Heart right ventricle (tissue), 16 donors: ENCODE results near the gene CYFIP1. TPM values are rescaled to one million over a fixed set of nuclear protein-coding genes. Genes with fewer than 3 reads are reported as not detected.

Experiments
- ATAC-seq, 8 donors: fragments of 200-7000 bp; cut with Tn5 transposase; one replicate each; pipeline ENCODE4 v1.9.1; 2020; ENCODE audit warnings: mild to moderate bottlenecking in 8 of 8, moderate library complexity in 8 of 8, moderate number of reproducible peaks in 1 of 8
- DNase-seq, 2 donors: peaks; one replicate each; pipeline ENCODE4 v3.0.0-alpha.2; 2020
- H3K27ac ChIP-seq, 10 donors: fragments of 200-600 bp; sonication (generic) in 2 of 10; one replicate each; pipeline versions ENCODE4 v1.5.0 to v1.8.0; 2020 to 2022; ENCODE audit warnings: mild to moderate bottlenecking in 3 of 10
- H3K27me3 ChIP-seq, 7 donors: fragments of 200-600 bp; one replicate each; pipeline ENCODE4 v1.8.0; 2021 to 2022; ENCODE audit warnings: mild to moderate bottlenecking in 2 of 7
- H3K36me3 ChIP-seq, 9 donors: fragments of 200-600 bp; sonication (generic) in 1 of 9; one replicate each; pipeline versions ENCODE4 v1.5.0 to v1.8.0; 2020 to 2022; ENCODE audit warnings: mild to moderate bottlenecking in 2 of 9
- H3K4me1 ChIP-seq, 9 donors: fragments of 200-600 bp; sonication (generic) in 1 of 9; one replicate each; pipeline versions ENCODE4 v1.5.0 to v1.8.0; 2020 to 2022; ENCODE audit warnings: mild to moderate bottlenecking in 4 of 9
- H3K4me3 ChIP-seq, 10 donors: fragments of 200-600 bp; sonication (generic) in 2 of 10; one replicate each; pipeline versions ENCODE4 v1.5.0 to v1.8.0; 2020 to 2022; ENCODE audit warnings: mild to moderate bottlenecking in 7 of 10, moderate library complexity in 2 of 10
- H3K9me3 ChIP-seq, 11 donors: fragments of 200-600 bp in 10 of 11; sonication (generic) in 2 of 11; one replicate each; pipeline versions ENCODE4 v1.5.0 to v1.8.0; 2013 to 2022; ENCODE audit warnings: mild to moderate bottlenecking in 2 of 11, control low read depth in 1 of 11, moderate library complexity in 1 of 11
- WGBS, 2 donors: extraction: QIAGEN DNeasy Blood & Tissue Kit; methylation state at CpG; one replicate each; pipeline ENCODE4 v1.1.7; 2013; ENCODE audit warnings: inconsistent platforms in 1 of 2; 5-methylcytosine and 5-hydroxymethylcytosine counted together
- intact Hi-C, 10 donors: fragments of 100-400 bp; cut with DNase I; formaldehyde crosslinking; loops; one replicate each; pipeline versions ENCODE4 v1.11.1 to v1.14.2; 2022
- polyA plus RNA-seq, 2 donors: library from polyadenylated mRNA; stranded (reverse); fragments of 200-250 nt; gene quantifications; one replicate each; pipeline ENCODE4 v1.2.3, GENCODE V29; 2013
- total RNA-seq, 10 donors: library from RNA; stranded (reverse); fragmentation: NEBNext Ultra II Directional in 3 of 10; extraction: Animal tissue kit (Norgen Biotek cat#: 25700) in 3 of 10; gene quantifications; one replicate each; pipeline versions ENCODE4 v1.2.1 to v1.2.4, GENCODE V29; 2021 to 2023
- TF ChIP-seq, protein P1 (sequence below), 9 donors: fragments of 200-600 bp; sonication (generic) in 2 of 9; IDR thresholded peaks; one replicate each; pipeline versions ENCODE4 v1.5.0 to v1.8.0; 2021 to 2022; ENCODE audit warnings: antibody characterized with exemption in 9 of 9, mild to moderate bottlenecking in 5 of 9, moderate library complexity in 1 of 9
- donor health status: Arrhythmogenic right ventricular cardiomyopathy.
- donor health status: ischemic (EF 13 %, LVEDD 7.1; RV severe dilation, severe dysfunction).
- donor health status: healthy with polysubstance abuse.
- donor health status: DM: no; HTN: yes; CAD: no.
- donor health status: DM: no; HTN: no; CAD: no.
- donor health status: ischemic (EF 25% LVEDD 6.9; RV normal size, moderate dysfunction).
- donor health status: ischemic (EF 25% LVEDD 5.7; RV mildly dilated, moderate dysfunction).
- donor health status: healthy.
- donor health status: DM: yes; HTN: yes; CAD: no.
- donor health status: Ischemic cardiomyopathy.
- donor health status: ischemic (EF 35%, LVEDD 5.7; RV mildly dilated, moderate dysfunction).
- donor health status: nonischemic (EF 11% LVEDD 7.7; RV severe dilation, severe dysfunction).
- donor health status: DM: yes; HTN: yes; CAD: no.
- donor health status: PGD.
- donor health status: ischemic (EF 29% LVEDD 5.4; RV normal size, mild dysfunction).
- donor health status: nonischemic (EF 23%, LVEDD 6.1; RV moderate dilation, normal function).

CYFIP1 gene
- total and polyA plus RNA-seq, 12 donors = 12.4 to 56.6 (median 27.1) TPM

GRCh38 chr15:22888120-22888859 lies 91.9 kb downstream of the CYFIP1 start:
- H3K27ac ChIP-seq = peak overlapping the region in 1 of 10 donors; percentile 0
- TF ChIP-seq, protein P1, sequence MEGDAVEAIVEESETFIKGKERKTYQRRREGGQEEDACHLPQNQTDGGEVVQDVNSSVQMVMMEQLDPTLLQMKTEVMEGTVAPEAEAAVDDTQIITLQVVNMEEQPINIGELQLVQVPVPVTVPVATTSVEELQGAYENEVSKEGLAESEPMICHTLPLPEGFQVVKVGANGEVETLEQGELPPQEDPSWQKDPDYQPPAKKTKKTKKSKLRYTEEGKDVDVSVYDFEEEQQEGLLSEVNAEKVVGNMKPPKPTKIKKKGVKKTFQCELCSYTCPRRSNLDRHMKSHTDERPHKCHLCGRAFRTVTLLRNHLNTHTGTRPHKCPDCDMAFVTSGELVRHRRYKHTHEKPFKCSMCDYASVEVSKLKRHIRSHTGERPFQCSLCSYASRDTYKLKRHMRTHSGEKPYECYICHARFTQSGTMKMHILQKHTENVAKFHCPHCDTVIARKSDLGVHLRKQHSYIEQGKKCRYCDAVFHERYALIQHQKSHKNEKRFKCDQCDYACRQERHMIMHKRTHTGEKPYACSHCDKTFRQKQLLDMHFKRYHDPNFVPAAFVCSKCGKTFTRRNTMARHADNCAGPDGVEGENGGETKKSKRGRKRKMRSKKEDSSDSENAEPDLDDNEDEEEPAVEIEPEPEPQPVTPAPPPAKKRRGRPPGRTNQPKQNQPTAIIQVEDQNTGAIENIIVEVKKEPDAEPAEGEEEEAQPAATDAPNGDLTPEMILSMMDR (IDR thresholded peaks at IDR 0.05) = no peak
- ATAC-seq (peak in 7 of 8 donors; percentile 59 to 76 (median 63)), DNase-seq (no peak)
- no peaks in the 10 kb centered on the region for H3K9me3 ChIP-seq
- peaks cover 0 to 93% (median 19%) of the 10 kb centered on the region in 9 donors for H3K36me3 ChIP-seq
- H3K4me1 ChIP-seq = peaks cover 0 to 11% (median 0%) of the 10 kb centered on the region in 9 donors
- WGBS, 2 donors = 86 to 89% methylated on average over 9 of the region's 9 CpGs
- no peaks in the 10 kb centered on the region for H3K27me3 ChIP-seq
- intact Hi-C loops = loop anchor here in 1 of 10 donors (10.0 kb wide), 1 partner anchor 57 kb away; no protein-coding TSS in a partner anchor
- no peak overlapping the region for H3K4me3 ChIP-seq

- peak in 1 of 2 donors; percentile 30 for DNase-seq
Measured at GRCh38 chr15:22887157-22887951, 92.8 kb downstream of the CYFIP1 start.

DNA sequence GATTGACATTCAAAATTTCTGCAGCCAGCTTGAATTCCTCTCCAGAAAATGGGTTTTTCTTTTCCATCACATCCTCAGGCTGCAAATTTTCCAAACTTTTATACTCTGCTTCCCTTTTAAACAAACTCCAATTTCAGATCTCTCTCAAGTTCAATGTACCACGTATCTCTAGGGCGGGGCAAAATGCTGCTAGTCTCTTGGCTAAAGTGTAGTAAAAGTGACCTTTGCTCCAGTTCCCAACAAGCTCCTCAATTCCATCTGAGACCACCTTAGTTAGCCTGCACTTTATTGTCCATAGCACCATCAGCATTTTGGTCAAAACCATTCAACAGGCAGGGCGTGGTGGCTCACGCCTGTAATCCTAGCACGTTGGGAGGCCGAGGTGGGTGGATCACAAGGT lies 95.0 kb downstream of the CYFIP1 start:
- no peaks in the 10 kb centered on the region for H3K9me3 ChIP-seq
- intact Hi-C loops = loop anchor here in 1 of 10 donors (10.0 kb wide), 1 partner anchor 60 kb away; no protein-coding TSS in a partner anchor
- H3K36me3 ChIP-seq = peaks cover 0 to 94% (median 26%) of the 10 kb centered on the region in 9 donors
- 96 to 97% methylated on average over 6 of the region's 6 CpGs for WGBS, 2 donors
- H3K4me1 ChIP-seq = peaks cover 0 to 11% (median 0%) of the 10 kb centered on the region in 9 donors
- TF ChIP-seq, protein P1 (IDR thresholded peaks at IDR 0.05) = no peak
- no peak overlapping the region for H3K27ac ChIP-seq
- DNase-seq (no peak), ATAC-seq (no peak)
- H3K27me3 ChIP-seq = no peaks in the 10 kb centered on the region
- no peak overlapping the region for H3K4me3 ChIP-seq

More at GRCh38 chr15:22887157-22887951, 92.8 kb downstream of the CYFIP1 start:
- Histone ChIP-seq H3K4me1 (peaks cover 0 to 11% (median 0%) of the 10 kb centered on the region in 9 donors), H3K36me3 (peaks cover 0 to 93% (median 15%) of the 10 kb centered on the region in 9 donors), H3K27ac (no peak overlapping the region), H3K9me3 (no peaks in the 10 kb centered on the region), H3K27me3 (no peaks in the 10 kb centered on the region), H3K4me3 (no peak overlapping the region)
- intact Hi-C loops = loop anchor here in 1 of 10 donors (10.0 kb wide), 1 partner anchor 57 kb away; no protein-coding TSS in a partner anchor
- peak in 6 of 8 donors; percentile 20 to 54 (median 40) for ATAC-seq
- TF ChIP-seq, protein P1 (IDR thresholded peaks at IDR 0.05) = no peak
- WGBS, 2 donors = 69 to 75% methylated on average over 14 of the region's 14 CpGs

- 67 to 76% methylated on average over 1 of the region's 1 CpG for WGBS, 2 donors
- ATAC-seq = no peak
- no peaks in the 10 kb centered on the region for H3K9me3 ChIP-seq
- no peak overlapping the region for H3K27ac ChIP-seq
- intact Hi-C loops = loop anchor here in 1 of 10 donors (10.0 kb wide), 1 partner anchor 60 kb away; no protein-coding TSS in a partner anchor
- no peak overlapping the region for H3K4me3 ChIP-seq
- H3K4me1 ChIP-seq = peaks cover 0 to 11% (median 0%) of the 10 kb centered on the region in 9 donors
- no peaks in the 10 kb centered on the region for H3K27me3 ChIP-seq
- peaks cover 0 to 94% (median 28%) of the 10 kb centered on the region in 9 donors for H3K36me3 ChIP-seq
- no peak for DNase-seq
- TF ChIP-seq, protein P1 (IDR thresholded peaks at IDR 0.05) = peak in 2 of 9 donors; percentile 17 to 28
Measured at GRCh38 chr15:22884344-22884743, 95.8 kb downstream of the CYFIP1 start.
